H1 (cell line): Measurements from ENCODE around the gene RHOB. TPM values are rescaled to one million over a fixed set of nuclear protein-coding genes. Genes with fewer than 3 reads are reported as not detected.
A peak's percentile ranks its signal among the peaks of the same experiment; 100 is the strongest.

ENCODE experiments used
- CTCF ChIA-PET: fragments of 300-600 bp; sonication (Branson Sonifier 250); formaldehyde crosslinking; loops from one replicate; lab custom pipeline; 2021; ENCODE audit not compliant: partially characterized antibody; lab: Charles Lee
- POLR2A ChIA-PET: fragments of 300-600 bp; sonication (Branson Sonifier 250); formaldehyde crosslinking; loops from one replicate; lab custom pipeline; 2021; ENCODE audit warnings: inconsistent platforms; ENCODE audit not compliant: partially characterized antibody; lab: Charles Lee
- DNase-seq, 2 experiments: peaks; one replicate each; pipeline versions ENCODE4 v3.0.0 to v3.0.0-alpha.2; 2010 to 2022; ENCODE audit warnings: low spot score in 2 of 2, low read depth in 1 of 2, mixed read lengths in 1 of 2
- FAIRE-seq: peaks from 2 replicates; lab custom pipeline; 2011; peaks lifted over from hg19 to GRCh38; lab: Jason Lieb, UNC
- H2AFZ ChIP-seq: 2 replicates; pipeline ENCODE4 v1.8.1; 2012; ENCODE audit warnings: low read length, inconsistent platforms
- H2AK5ac ChIP-seq: 2 replicates; pipeline ENCODE4 v1.6.1; 2013; ENCODE audit warnings: low read depth, low read length
- H2BK120ac ChIP-seq: replicated peaks from 2 replicates; pipeline ENCODE3; 2013; ENCODE audit warnings: low read depth, low read length, inconsistent platforms
- H2BK12ac ChIP-seq: 2 replicates; pipeline ENCODE4 v1.6.1; 2013; ENCODE audit warnings: low read depth, low read length
- H2BK15ac ChIP-seq: 2 replicates; pipeline ENCODE4 v1.6.1; 2013; ENCODE audit warnings: low read length
- H2BK20ac ChIP-seq: 2 replicates; pipeline ENCODE4 v1.6.1; 2013; ENCODE audit warnings: low read length
- H2BK5ac ChIP-seq: 2 replicates; pipeline ENCODE4 v1.6.1; 2013; ENCODE audit warnings: low read depth, low read length
- H3K14ac ChIP-seq: 2 replicates; pipeline ENCODE4 v1.6.1; 2013; ENCODE audit warnings: inconsistent platforms; ENCODE audit not compliant: insufficient read length
- H3K18ac ChIP-seq: 2 replicates; pipeline ENCODE4 v1.6.1; 2013; ENCODE audit warnings: low read length; ENCODE audit errors: extremely low read depth
- H3K23ac ChIP-seq: 2 replicates; pipeline ENCODE4 v1.6.1; 2013; ENCODE audit warnings: inconsistent platforms; ENCODE audit not compliant: insufficient read length
- H3K23me2 ChIP-seq: 2 replicates; pipeline ENCODE4 v1.6.1; 2013; ENCODE audit warnings: low read depth, low read length
- H3K27ac ChIP-seq: 2 replicates; pipeline ENCODE4 v1.6.1; 2011; ENCODE audit warnings: low read depth, low read length, inconsistent platforms
- H3K27me3 ChIP-seq, 4 experiments: replicated peaks in 1 of 4; 1 replicate in 1 of 4; 2 replicates in 3 of 4; pipeline versions ENCODE4 v1.6.1 to v1.8.1; 2011 to 2013; ENCODE audit warnings: low read length in 3 of 4, mild to moderate bottlenecking in 3 of 4, inconsistent platforms in 2 of 4, mixed read lengths in 2 of 4, moderate library complexity in 1 of 4; ENCODE audit not compliant: control insufficient read depth in 3 of 4, insufficient read depth in 3 of 4; ENCODE audit errors: extremely low read depth in 1 of 4
- H3K36me3 ChIP-seq, 4 experiments: 2 replicates each; pipeline versions ENCODE4 v1.6.1 to v1.8.1; 2011 to 2013; ENCODE audit warnings: mild to moderate bottlenecking in 4 of 4, low read length in 3 of 4, moderate library complexity in 2 of 4, control low read depth in 1 of 4, inconsistent platforms in 1 of 4; ENCODE audit not compliant: insufficient read depth in 4 of 4, control insufficient read depth in 2 of 4
- H3K4ac ChIP-seq: replicated peaks from 2 replicates; pipeline ENCODE3; 2013; ENCODE audit warnings: low read length, low read depth, mixed read lengths, inconsistent platforms; ENCODE audit not compliant: insufficient read length
- H3K4me1 ChIP-seq, 4 experiments: replicated peaks in 1 of 4; 1 replicate in 1 of 4; 2 replicates in 3 of 4; pipeline versions ENCODE4 v1.6.1 to v1.8.1; 2011 to 2013; ENCODE audit warnings: low read length in 3 of 4, inconsistent platforms in 2 of 4, mixed read lengths in 1 of 4; ENCODE audit not compliant: insufficient read depth in 4 of 4, control insufficient read depth in 3 of 4
- H3K4me2 ChIP-seq, 2 experiments: 2 replicates each; pipeline versions ENCODE4 v1.6.1 to v1.8.1; 2011 to 2013; ENCODE audit warnings: low read depth in 2 of 2, low read length in 2 of 2, control low read depth in 1 of 2, inconsistent platforms in 1 of 2, mild to moderate bottlenecking in 1 of 2; ENCODE audit not compliant: insufficient read depth in 1 of 2
- H3K4me3 ChIP-seq, 4 experiments: fragments of 200-600, 300-600 bp in 1 of 4; sonication (generic), shearing (Covaris generic), sonication (Bioruptor Twin) in 1 of 4; 2 replicates each; pipeline versions ENCODE4 v1.5.1 to v1.8.1; 2011 to 2016; ENCODE audit warnings: low read length in 4 of 4, low read depth in 3 of 4, control low read depth in 2 of 4, inconsistent platforms in 2 of 4, mild to moderate bottlenecking in 2 of 4, mixed read lengths in 1 of 4, moderate library complexity in 1 of 4; ENCODE audit not compliant: insufficient read depth in 2 of 4; ENCODE audit errors: extremely low read depth in 1 of 4
- H3K56ac ChIP-seq: replicated peaks from 2 replicates; pipeline ENCODE3; 2013; ENCODE audit warnings: low read depth, mild to moderate bottlenecking, mixed read lengths, low read length, inconsistent platforms; ENCODE audit not compliant: insufficient read length
- H3K79me1 ChIP-seq: 2 replicates; pipeline ENCODE4 v1.6.1; 2013; ENCODE audit warnings: low read depth, low read length, control low read depth
- H3K79me2 ChIP-seq, 2 experiments: 2 replicates each; pipeline versions ENCODE4 v1.6.1 to v1.8.1; 2012 to 2013; ENCODE audit warnings: low read length in 2 of 2, mild to moderate bottlenecking in 2 of 2, inconsistent platforms in 1 of 2; ENCODE audit not compliant: insufficient read depth in 2 of 2, control insufficient read depth in 1 of 2
- H3K9ac ChIP-seq, 4 experiments: replicated peaks in 1 of 4; 1 replicate in 1 of 4; 2 replicates in 3 of 4; pipeline versions ENCODE4 v1.6.1 to v1.8.1; 2011 to 2013; ENCODE audit warnings: low read depth in 3 of 4, low read length in 3 of 4, control low read depth in 2 of 4, mild to moderate bottlenecking in 2 of 4, moderate library complexity in 2 of 4, inconsistent platforms in 1 of 4; ENCODE audit errors: extremely low read depth in 1 of 4
- H3K9me3 ChIP-seq, 2 experiments: 2 replicates each; pipeline versions ENCODE4 v1.6.1 to v1.8.1; 2012 to 2013; ENCODE audit warnings: mild to moderate bottlenecking in 2 of 2, moderate library complexity in 2 of 2, control low read depth in 1 of 2, inconsistent platforms in 1 of 2, low read depth in 1 of 2, low read length in 1 of 2, mixed read lengths in 1 of 2; ENCODE audit not compliant: insufficient read depth in 2 of 2
- H4K20me1 ChIP-seq, 2 experiments: replicated peaks in 1 of 2; 2 replicates each; pipeline versions ENCODE3 to v1.8.1; 2011 to 2013; ENCODE audit warnings: inconsistent platforms in 2 of 2, low read length in 2 of 2, mild to moderate bottlenecking in 1 of 2; ENCODE audit not compliant: insufficient read depth in 2 of 2, control insufficient read depth in 1 of 2
- H4K5ac ChIP-seq: 2 replicates; pipeline ENCODE4 v1.6.1; 2013; ENCODE audit warnings: low read length, low read depth, mixed read lengths, inconsistent platforms; ENCODE audit not compliant: insufficient read length
- H4K8ac ChIP-seq: 2 replicates; pipeline ENCODE4 v1.8.0; 2013; ENCODE audit warnings: mild to moderate bottlenecking, moderate library complexity, low read length, inconsistent platforms; ENCODE audit not compliant: insufficient read depth; ENCODE audit errors: extremely low read depth
- H4K91ac ChIP-seq: replicated peaks from 2 replicates; pipeline ENCODE3; 2013; ENCODE audit warnings: low read length, mixed read lengths, inconsistent platforms; ENCODE audit not compliant: insufficient read length
- BCL11A ChIP-seq, 2 experiments: IDR thresholded peaks; one replicate each; pipeline ENCODE4 v1.6.1; 2011; ENCODE audit warnings: low read depth in 2 of 2, low read length in 2 of 2, mild to moderate bottlenecking in 2 of 2
- EP300 ChIP-seq, 2 experiments: IDR thresholded peaks; 1 replicate in 1 of 2; 2 replicates in 1 of 2; pipeline ENCODE4 v1.6.1; 2011 to 2012; ENCODE audit warnings: low read depth in 2 of 2, low read length in 2 of 2, mild to moderate bottlenecking in 2 of 2, borderline replicate concordance in 1 of 2, inconsistent platforms in 1 of 2, moderate library complexity in 1 of 2
- KDM4A ChIP-seq: IDR thresholded peaks from one replicate; pipeline ENCODE4 v1.7.1; 2012; ENCODE audit warnings: low read depth, mild to moderate bottlenecking, moderate library complexity, low read length, inconsistent platforms; ENCODE audit not compliant: severe bottlenecking
- PHF8 ChIP-seq: fragments of 200-600 bp; sonication (generic); conservative IDR thresholded peaks from 2 replicates; pipeline ENCODE4 v1.7.1; 2012; ENCODE audit warnings: low read depth, mild to moderate bottlenecking, inconsistent platforms, low read length, moderate library complexity
- POLR2AphosphoS5 ChIP-seq: IDR thresholded peaks from 2 replicates; pipeline ENCODE4 v1.6.1; 2011; ENCODE audit warnings: low read depth, low read length
- SP4 ChIP-seq: IDR thresholded peaks from 2 replicates; pipeline ENCODE4 v1.6.1; 2012; ENCODE audit warnings: low read length, inconsistent platforms
- ZNF274 ChIP-seq: IDR thresholded peaks from 2 replicates; pipeline ENCODE4 v1.7.0; 2012; ENCODE audit warnings: low read length, borderline replicate concordance; ENCODE audit errors: extremely low read depth
- WGBS, 2 experiments: shearing (Covaris generic) in 1 of 2; methylation state at CpG; one replicate each; pipeline versions ENCODE4 v1.1.6 to v1.1.7; 2013 to 2015; ENCODE audit warnings: low lambda C conversion rate in 2 of 2, mixed read lengths in 2 of 2, inconsistent platforms in 1 of 2, low coverage in 1 of 2, missing lambda C conversion rate in 1 of 2; ENCODE audit not compliant: insufficient replicate concordance in 2 of 2, insufficient coverage in 1 of 2, insufficient read length in 1 of 2; ENCODE audit errors: extremely low coverage in 1 of 2, missing lambda C conversion rate in 1 of 2; 5-methylcytosine and 5-hydroxymethylcytosine counted together
- polyA plus RNA-seq, 7 experiments: library from polyadenylated mRNA; depleted of rRNA in 3 of 7; stranded (reverse) in 5 of 7; unstranded in 2 of 7; fragments of >200 nt in 5 of 7; fragments of 200-250 nt in 2 of 7; gene quantifications; 1 replicate in 5 of 7; 2 replicates in 1 of 7; 4 replicates in 1 of 7; pipeline versions ENCODE4 v1.2.1 to v1.2.3, GENCODE V29; 2011 to 2013; ENCODE audit warnings: missing spikeins in 2 of 7, mixed read lengths in 2 of 7
- total RNA-seq: library from RNA; stranded (reverse); fragmentation: NEBNext Ultra II Directional; extraction: Animal tissue kit (Norgen Biotek cat#: 25700); gene quantifications from 2 replicates; pipeline ENCODE4 v1.2.1, GENCODE V29; 2021
- TF ChIP-seq, protein P1 (sequence below): IDR thresholded peaks from 2 replicates; pipeline ENCODE4 v1.6.1; 2012; ENCODE audit warnings: inconsistent platforms
- TF ChIP-seq, protein P2 (sequence below): IDR thresholded peaks from 2 replicates; pipeline ENCODE4 v1.6.1; 2012; ENCODE audit warnings: inconsistent platforms

The RHOB gene
- total and polyA plus RNA-seq, 2 of the 8 experiments (the other 6 are each of a cell fraction or from before 2014, with no cell fraction given): 9.3 to 9.5 TPM

DNA sequence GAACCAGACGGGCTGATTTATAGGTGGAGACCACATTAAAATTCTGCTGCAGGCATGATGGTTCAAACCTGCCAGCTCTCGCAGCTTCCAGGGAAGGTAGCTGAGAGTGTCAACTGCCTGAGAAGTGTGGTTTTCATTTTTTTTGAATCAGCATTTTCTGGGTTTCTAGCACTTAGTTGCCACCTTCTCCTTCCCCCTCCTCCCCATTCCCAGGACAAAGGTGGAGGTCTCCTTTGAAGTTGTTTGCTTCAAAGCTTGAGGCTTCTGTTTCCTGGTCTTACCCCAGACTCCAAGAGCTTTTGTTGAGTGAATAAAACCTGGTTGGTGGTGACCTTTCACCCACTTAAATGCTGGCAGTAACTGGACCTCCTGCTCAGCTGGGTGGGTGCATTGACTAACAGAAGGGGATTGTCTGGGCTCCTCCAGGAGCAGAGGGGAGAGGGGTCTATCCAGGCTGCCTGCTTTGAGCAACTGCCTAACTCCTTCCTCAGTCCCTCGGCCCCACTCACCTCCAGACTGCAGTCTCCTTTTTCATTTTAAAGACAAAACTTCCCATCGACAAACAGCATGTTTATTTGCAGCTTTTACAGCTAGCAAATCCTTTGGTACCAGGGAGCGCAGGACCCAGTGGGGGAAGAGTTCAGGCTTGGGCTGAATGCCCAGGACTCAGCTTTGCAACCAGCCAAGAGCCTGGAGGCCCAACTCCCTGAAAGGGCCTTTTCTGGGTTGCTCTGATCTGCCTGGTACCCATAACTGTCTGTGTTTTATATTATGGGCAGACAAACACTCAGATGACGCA lies 3.5 kb downstream of the RHOB start:
- Histone ChIP-seq H3K23me2 (peaks cover 14% of the 10 kb centered on the region; the same call in 1 of the 2 replicates), H3K56ac (no peak overlapping the region), H4K8ac (no peak overlapping the region), H3K79me1 (no peaks in the 10 kb centered on the region), H3K9me3 (no peaks in the 10 kb centered on the region), H3K4me1 (peaks cover 9 to 16% (median 13%) of the 10 kb centered on the region in 4 experiments), H2BK15ac (no peak overlapping the region; the same call in 1 of the 2 replicates), H3K79me2 (no peaks in the 10 kb centered on the region), H2BK5ac (no peak overlapping the region), H3K18ac (no peak overlapping the region; the same call in 1 of the 2 replicates), H2BK120ac (no peak overlapping the region), H3K4me2 (peak overlapping the region; percentile 29 to 40; a peak in 1 of 4 replicates), H4K5ac (no peak overlapping the region), H2BK20ac (no peak overlapping the region), H3K27ac (no peak overlapping the region), H3K4ac (no peak overlapping the region), H2AK5ac (no peak overlapping the region), H2BK12ac (no peak overlapping the region), H3K23ac (no peak overlapping the region), H3K27me3 (peaks cover 15 to 54% (median 37%) of the 10 kb centered on the region in 4 experiments), H3K9ac (no peak overlapping the region), H2AFZ (no peak overlapping the region), H4K20me1 (peaks cover 12% of the 10 kb centered on the region in 2 experiments), H3K4me3 (peak overlapping the region in 1 of 4 experiments; percentile 2; a peak in 1 of 8 replicates), H4K91ac (no peak overlapping the region), H3K14ac (no peak overlapping the region), H3K36me3 (no peaks in the 10 kb centered on the region)
- CTCF ChIA-PET: interaction anchor here (0.7 to 13.5 kb wide), 18 partner anchors 9 to 200 kb away, joined by 3 to 367 read pairs (median 4); partner anchors contain the start of gene HS1BP3
- FAIRE-seq: no peak
- 63% methylated on average over 6 of the region's 6 CpGs; no CpG with 5 or more reads in 1 of the 2 experiments for WGBS, 2 experiments
- POLR2A ChIA-PET: interaction anchor here (0.7 to 1.5 kb wide), 6 partner anchors 10 to 197 kb away, joined by 3 to 4 read pairs (median 3); no protein-coding TSS in a partner anchor
- DNase-seq: peak; percentile 41 to 47
- TF ChIP-seq PHF8 (no peak), EP300 (IDR thresholded peaks at IDR 0.05; ENCODE audit: borderline replicate concordance in 1 of 2, low read depth in 2 of 2, low read length in 2 of 2) (no peak), BCL11A (IDR thresholded peaks at IDR 0.05; ENCODE audit: low read depth in 2 of 2, low read length in 2 of 2) (no peak), KDM4A (no peak), POLR2AphosphoS5 (peak; percentile 50; the same call in 1 of the 2 replicates), SP4 (no peak), ZNF274 (no peak)
- TF ChIP-seq, protein P1, sequence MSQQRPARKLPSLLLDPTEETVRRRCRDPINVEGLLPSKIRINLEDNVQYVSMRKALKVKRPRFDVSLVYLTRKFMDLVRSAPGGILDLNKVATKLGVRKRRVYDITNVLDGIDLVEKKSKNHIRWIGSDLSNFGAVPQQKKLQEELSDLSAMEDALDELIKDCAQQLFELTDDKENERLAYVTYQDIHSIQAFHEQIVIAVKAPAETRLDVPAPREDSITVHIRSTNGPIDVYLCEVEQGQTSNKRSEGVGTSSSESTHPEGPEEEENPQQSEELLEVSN: no peak
- TF ChIP-seq, protein P2, sequence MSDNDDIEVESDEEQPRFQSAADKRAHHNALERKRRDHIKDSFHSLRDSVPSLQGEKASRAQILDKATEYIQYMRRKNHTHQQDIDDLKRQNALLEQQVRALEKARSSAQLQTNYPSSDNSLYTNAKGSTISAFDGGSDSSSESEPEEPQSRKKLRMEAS: no peak
